SHP77 treated with DMSO at 0.1 percent for 48 hours (cell line): ENCODE results near the gene DGKB.

Experiments used
- DNase-seq: peaks from one replicate; lab custom pipeline; 2025; lab: John Stamatoyannopoulos, UW

Gene DGKB

DNA sequence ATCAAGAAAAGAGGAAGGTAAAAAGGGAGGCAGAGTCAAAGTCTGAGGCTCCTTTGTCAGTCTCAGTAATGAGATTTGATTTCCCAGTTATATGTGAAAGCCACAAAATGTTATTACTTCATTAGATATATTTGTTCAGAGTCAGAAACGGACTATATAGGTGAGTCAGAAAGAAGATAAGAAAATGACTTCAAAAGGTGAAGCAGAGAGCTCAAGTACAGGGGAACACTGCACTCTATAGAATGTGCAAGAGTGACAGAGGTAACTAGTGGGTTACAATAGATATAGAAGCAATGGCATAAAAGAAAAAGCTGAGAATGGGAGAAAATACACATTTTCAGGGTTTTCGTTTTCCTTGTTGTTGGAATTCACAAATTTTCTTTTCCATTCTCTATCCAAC, 43.3 kb downstream of the DGKB start:
- no peak for DNase-seq

DNA sequence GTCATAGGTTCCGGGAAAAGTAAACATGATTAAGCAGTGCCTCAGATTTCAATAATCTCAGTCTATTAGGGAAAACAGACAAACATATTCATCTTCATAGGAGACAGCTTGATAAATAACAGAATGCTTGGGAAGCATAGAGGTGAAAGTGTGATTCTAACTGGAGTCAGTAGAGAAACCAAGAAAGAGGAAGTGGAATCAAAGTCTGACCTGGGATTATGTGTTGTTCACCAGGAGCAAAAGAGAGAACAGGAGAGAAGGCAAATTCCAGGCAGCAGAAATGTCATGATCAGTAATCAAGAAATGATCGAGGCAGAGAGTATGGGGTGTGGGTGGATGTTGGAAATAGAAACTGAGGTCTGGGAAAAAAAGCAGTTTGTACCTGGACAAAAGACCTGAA, 43.7 kb downstream of the DGKB start:
- DNase-seq, result no peak

DNA sequence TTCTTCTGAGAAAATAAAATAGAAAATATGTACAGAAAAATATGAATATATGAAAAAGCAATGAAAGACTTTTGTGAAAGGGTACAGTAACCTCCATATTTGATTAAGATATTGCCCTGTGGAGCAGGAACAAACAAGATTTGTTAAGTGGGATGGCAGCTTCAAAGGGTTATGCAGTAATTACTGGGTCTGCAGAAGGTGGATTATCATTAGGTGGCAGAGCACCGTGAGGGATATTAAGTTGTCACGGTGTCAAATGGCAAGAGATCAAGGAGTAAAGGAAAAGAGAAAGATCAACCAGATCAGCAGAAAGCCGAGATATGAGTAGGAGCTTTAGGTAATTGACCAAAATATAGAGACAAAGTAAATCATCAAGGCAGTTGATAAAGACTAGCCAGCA, 44.1 kb downstream of the DGKB start:
- no peak for DNase-seq

DNA sequence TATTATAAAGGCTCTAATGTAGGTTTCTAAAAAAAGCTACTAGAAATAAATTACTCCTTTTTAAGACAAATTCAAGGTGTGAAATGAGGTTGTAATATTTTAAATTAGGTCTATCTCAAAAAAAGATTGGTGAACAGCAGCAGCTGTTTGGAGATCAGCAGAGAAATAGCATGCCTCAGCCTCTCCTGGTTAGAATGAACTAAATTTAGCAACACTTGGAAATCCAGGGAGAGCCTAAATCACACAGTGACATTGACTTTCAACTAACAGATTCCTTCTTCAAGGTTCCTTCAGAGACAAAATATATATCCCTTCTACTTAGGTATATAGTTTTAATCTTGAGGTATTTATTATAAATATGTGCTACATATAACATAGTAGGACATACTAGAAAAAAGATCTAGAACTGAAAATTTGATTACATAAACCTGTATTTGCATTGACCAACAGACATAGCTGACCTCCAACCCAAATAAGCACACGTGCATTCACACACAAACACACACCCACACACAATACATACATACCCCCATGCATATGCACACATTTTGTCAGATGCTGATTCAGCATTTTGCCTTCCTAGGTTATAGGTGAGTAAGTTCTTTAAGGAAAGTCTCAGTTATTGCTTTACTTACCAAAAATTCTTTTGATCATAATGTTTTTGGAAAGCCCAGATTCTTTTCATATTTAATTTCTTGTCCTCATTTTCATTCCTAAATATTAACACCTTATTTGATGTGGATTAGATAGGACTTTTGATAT, 47.3 kb downstream of the DGKB start:
- DNase-seq, result no peak

DNA sequence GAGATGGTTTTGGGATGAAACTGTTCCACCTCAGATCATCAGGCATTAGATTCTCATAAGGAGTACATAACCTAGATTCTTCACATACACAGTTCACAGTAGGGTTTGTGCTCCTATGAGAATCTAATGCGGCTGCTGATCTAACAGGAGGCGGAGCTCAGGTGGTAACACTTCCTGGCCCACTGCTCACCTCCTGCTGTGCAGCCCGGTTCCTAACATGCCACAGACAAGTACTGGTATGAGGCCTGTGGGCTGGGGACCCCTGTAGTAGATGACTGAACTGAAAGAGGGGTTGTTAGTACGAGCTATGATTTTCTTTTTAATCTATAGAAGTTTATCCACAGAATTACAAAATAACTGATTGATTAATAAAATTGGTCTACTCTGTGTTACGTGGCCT, 48.1 kb downstream of the DGKB start:
- no peak for DNase-seq

DNA sequence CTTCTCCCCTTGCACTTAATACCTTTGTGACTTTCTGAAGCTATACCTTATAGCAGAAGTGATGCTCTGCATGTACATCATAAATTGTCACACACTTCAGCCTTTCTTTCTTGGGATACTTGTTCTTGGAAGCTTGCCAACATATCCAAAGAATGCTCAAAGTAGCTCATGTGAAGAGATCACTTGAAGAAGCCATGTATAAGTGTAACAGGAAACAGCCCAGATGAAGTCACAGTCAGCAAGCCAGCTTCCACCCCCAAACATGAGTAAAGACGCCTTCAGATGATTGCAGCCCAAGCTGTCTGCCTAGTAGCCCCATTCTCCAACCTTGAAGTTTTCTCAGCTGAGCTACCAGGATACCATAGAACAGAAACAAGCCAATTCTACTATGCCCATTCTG, 50.9 kb downstream of the DGKB start:
- DNase-seq, result no peak

DNA sequence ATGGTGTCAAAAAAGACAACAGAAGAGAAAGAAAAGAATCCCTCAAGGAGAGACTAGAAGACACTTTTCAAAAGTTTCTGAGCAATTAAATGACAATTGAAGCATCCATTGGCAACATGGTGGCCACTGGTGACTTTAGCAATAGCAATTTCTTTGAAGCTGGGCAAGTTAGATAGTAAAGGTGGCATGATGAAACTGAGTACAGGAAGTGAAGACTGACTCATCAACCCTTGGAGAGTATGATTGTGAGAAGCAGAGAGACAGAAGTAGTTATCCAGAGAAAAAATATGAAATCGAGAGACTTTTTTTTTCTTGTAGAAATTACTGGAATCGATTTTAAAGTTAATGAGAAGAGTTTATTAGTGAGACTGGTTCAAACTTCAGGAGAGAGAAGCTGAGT, 52.5 kb downstream of the DGKB start:
- DNase-seq, result no peak

DNA sequence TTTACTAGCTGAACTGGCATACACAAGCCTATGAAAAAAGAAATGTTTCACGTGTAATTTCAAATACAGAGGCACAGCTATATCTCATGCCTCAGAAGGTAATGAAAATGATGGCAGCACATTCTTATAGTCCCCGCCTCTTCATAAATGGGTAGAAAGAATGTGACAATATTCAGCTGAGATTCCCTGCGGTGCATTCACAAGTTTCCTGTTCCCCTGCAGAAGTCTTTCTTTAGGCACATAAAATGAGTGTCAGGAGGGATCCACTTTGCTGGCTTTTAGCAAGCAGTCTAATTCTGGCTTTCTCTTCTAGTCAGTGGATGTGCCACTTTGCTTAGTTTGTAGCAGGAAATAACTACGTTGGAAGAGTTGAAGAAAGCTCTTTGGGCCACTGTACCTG, 56.1 kb downstream of the DGKB start:
- no peak for DNase-seq

DNA sequence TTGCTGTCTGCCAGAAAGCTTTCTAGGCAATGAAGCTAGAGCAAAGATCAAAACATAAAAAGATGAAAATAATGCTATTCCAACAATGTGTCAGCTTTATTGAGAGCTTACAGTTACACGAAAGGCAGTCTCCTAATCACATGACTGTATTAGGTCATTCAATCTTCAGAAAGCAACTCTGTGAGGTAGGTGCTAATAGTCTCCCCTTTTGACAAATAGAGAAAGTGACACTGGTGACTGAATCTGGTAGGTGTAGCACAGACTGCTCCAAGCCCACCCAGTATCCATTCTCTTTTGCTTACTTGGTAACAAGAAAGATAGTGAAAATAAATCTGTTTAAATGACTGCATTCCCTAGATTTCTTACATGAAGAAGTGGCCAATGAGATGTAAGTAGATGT, 58.8 kb downstream of the DGKB start:
- DNase-seq, result no peak

DNA sequence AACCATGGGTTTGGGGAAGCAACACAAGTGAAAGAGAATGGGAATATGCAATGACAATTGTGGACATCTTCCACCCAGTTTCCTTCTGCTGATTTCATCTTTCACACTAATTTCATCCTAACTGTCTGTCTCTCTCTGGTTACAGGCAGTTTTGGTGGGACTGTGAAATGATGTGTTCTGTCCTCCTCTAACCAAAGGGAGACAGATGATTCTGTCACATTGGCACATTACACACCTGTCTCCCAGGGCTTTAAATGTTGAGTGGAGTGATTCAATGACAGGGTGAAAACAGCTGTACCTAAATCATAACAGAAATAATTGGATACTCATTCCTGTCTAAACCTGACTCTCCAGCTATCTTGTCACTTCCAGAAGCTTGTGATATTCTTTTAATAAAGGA, 60.0 kb downstream of the DGKB start:
- no peak for DNase-seq

DNA sequence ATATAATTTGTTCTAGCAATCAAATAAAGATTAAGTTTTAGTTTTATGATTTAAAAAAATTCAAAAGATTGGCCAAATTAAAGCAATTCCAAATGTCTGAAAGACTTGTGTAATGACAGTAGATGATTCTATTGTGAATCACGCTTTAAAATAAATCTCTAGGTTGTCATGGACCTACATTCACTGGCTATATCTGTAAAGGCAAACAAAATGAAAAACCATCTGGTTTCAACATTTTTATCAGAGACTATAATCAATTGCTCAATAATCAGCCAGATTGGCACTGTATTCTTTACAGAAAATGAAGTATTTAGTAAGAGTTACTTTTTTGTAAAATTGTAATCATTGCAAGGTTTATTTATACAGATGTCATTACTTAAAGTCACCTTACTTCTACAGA, 60.7 kb downstream of the DGKB start:
- DNase-seq, result no peak

DNA sequence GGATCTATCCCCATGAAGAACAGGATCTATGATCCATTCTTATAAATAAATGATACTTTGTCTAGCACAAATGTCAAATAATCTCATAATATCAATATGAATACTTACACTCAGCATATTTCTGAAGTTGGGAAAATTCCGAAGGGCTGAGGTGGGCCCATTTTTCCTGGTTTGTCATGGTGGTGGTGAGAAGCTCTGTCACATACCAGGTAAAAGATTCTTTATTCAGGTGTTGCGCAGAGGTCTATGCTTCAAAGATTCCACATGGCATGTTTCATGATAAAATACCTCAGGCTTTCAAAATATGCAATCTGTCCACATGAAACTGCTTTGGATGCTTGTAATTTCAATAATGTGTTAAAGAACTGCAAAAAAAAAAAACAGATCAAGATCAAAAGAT, 61.5 kb downstream of the DGKB start:
- DNase-seq, result no peak

DNA sequence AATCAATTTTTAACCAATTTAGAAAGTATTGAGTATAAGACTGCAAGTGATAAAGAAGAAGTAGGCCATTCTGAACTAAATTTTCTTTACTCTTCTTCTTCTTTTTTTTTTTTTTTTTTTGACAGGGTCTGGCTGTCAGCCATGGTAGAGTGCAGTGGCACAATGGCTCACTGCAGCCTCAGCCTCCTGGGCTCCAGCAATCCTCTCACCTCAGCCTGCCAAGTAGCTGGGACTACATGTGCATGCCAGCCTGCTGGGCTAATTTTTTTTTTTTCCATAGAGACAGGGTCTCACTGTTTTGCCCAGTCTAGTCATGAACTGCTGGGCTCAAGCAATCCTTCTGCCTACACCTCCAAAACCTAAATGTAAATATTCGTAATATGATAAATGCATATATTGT, 63.2 kb downstream of the DGKB start:
- peak; percentile 13 for DNase-seq

DNA sequence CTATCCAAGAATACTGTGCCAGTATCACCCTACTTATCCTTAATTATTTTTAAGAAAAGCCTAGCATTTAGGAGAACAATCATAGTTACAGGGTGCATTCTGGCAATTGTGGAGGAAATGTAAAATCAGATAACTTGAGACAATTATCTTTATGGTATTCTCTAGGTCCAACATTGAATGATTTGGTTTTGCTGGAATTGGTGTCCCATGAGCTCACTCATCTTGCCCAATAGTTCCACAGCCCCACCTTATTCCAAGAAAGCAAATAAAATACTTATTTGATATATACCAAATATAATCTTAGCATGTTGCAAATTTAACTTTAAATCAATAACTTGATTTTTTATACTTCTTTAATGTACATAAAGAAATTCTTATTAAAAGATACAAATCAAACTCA, 65.3 kb downstream of the DGKB start:
- DNase-seq, result no peak

DNA sequence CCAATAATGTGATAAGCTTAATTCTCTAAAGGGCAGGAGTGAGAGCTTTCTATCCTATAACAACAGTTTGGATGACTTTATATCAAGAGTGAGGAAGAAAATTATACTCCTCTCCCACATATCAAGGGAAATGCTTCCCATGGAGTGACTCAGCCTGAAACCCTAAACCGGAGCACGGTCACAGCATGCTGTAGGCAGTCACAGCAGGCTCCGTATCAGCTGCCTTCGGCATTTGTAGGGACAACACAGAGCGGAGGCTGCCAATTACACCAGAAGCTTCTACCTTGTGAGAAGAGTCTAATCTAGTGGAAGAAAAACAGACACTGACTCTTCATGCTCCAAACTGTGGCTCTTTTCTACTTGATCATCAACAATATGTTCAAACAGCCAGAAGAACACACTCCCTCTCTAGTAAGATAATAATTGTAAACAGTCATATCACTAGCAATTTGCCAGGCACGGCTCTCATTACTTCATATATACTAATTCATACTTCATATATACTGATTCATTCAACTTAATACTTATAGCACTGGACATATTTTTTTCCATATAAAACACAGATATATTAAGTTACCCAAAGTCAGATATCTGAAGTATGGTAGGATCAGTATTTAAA, 65.9 kb downstream of the DGKB start:
- DNase-seq, result peak; percentile 73

DNA sequence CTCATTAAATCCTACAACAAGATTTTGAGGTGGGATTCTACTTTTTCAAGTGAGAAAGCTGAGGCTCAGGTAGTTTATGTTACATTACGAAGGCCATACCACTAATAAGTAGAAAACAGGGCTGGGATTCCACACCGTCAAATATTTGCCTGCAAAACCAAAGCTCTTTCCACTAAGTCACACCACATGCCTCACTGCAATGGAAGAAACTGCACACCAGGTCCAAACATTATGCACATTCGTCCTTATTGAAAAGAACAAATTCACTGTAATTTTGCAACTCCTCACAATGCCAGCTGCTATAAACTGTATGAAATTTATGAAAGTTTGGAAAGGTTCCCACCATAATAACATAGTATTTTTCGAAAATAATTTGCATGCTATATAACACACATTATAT, 66.5 kb downstream of the DGKB start:
- DNase-seq, result no peak

DNA sequence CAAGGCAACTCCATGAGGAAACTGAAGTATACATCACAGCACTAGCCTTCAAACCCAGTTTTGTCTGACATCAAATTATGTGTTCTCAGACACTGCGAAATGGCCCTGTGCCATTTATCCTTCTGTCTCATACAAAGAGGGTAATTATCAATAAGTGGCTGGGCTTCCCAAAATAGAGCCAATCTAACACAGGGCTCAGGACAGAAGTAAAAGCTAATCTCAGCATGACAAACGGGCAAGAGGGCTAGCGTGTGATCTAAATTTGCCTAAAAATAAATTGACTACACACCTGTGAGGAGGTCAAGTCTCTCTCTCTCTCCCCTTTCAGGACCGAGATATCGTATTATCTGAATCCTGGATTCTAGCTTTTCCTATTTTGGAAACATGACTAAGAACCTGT, 67.2 kb downstream of the DGKB start:
- DNase-seq, result peak; percentile 64

DNA sequence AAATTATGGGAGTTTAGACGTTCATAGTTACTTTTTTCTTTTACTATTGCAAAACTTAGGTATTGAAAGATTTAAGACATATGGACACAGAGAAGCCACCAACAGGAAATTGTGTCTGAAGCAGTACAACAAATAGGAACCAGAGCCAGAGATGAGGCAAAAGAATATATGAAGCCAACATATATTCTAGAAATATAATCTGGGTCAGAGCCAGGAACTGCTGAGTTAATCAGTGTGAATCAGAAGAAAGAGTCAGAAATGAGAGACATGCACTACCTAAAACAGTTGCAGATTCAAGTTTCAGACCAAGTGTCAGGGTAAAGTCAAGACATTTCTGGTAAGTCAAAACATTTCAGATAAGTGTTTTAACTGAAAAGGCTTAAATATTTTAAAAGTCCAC, 67.7 kb downstream of the DGKB start:
- no peak for DNase-seq

DNA sequence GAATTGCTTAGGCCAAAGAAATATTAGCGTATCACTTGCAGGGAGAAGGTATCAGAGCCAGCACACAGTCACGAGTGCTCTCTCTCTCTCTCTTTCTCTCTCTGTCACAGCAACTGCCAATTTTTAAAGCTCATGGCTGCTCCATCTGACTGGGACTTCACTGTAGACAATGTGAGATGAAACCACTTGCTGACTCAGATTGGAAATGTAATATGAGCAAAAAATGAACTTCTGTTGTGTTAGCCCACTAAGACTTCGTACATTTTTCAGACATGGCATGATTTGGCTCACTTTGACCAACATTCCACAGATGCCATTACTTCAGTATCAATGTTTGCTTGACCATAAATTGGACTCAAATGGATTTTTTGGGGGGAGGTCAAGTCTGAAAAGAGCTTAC, 68.1 kb downstream of the DGKB start:
- DNase-seq, result no peak

DNA sequence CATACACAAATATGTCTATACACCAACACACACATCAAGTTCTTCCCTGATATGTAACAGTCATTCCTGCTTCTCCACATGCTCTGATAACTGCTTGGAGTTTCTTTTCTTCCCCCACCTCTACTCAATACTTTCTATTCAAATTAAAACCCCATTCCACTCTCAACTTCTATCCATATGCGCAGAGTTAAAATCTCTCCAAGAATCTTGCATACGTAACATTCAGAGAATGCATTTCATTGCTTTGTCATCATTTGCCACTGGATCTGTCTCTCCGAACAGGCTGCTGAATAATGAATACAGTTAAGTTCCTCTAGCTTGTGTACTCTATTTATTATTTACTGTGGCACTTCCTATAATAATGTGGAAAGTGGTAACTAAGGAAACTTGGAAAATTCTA, 68.8 kb downstream of the DGKB start:
- no peak for DNase-seq

DNA sequence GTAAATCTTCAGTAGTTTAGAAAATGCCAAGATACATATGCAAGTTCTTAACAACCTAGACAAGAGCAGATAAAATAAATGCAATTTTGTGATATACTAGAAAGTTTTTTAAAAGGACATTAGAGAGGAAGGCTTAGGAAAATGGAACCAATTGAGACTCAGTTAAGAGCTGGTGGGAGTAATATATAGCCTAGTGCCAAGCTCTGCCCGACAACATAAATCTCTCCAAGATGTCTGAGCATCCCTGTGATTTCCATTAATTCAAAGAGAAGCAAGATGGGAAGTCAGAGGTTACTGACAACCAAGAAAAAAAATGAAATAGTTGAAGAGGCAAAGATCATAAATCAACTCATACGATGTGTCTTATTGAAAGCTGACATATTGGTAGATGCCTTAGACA, 74.5 kb downstream of the DGKB start:
- DNase-seq, result no peak

DNA sequence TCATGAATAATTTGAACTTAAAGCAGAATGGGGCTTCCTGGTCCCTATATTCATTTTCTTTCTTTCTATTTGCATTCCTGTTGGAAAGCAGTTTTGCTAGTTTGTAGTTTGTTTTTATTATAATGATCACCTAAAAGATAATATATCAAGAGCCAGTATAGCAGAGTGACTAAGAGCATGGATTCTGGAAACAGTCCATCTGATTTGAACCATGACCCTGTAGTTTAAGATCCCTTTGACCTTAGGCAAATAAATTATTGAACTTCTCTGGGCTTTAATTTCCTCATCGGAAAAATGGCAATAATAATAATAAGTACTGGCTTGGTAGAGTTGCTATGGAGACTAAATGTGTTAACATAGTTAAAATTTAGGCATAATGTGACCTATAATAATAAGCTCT, 76.1 kb downstream of the DGKB start:
- no peak for DNase-seq

DNA sequence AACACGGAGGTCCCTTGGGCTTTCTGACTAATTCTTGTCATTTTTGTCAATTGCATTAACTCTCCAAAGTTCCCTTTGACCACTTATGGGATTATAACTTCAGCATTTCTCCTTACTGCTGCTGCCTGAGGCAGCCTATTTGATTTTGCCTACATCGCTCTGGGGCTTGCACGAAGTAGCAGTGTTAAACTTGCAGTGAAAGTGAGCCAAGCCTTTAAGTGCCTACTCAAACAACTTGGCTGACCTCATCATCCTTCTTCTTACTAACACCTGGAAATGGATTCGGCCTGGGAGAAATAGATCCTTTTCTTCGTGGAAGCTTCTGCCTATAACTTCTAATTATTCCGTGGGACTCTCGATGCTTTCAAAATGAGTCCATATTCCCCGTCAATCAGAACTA, 76.6 kb downstream of the DGKB start:
- DNase-seq, result no peak

DNA sequence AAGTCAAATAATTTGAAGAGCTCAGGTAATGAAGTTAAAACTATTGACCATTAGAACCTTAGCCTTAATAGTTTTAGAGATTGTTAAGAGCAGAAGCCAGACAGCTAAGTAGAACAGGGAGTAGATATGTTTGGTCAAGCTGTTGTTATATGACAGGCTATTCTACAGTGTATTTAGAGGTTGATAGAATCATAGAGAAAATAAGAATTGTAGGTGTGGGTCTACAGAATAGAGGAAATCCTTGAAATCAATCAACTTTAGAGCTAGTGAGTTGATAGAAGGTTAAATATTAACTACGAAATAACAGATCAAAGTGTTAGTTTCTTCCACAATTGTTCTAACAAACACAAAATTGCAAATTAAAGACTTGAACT, 80.1 kb downstream of the DGKB start:
- no peak for DNase-seq
